ENCODE measurements around the gene SLC35F6.
"Not testable (repeated sequence)": the region's sequence is repeated elsewhere in the genome, so short reads cannot be mapped to it uniquely, and the experiment has no call there.

Gene SLC35F6

GRCh38 chr2:26782876-26783704 is 19.0 kb downstream of the SLC35F6 start:
- no peak overlapping the region for H3K27ac ChIP-seq
- no peak for TF ChIP-seq CTCF (IDR thresholded peaks at IDR 0.05)
- TF ChIP-seq ZFX (IDR thresholded peaks at IDR 0.05; ENCODE audit: borderline replicate concordance), result no peak

GRCh38 chr2:26784570-26785234 is 20.6 kb downstream of the SLC35F6 start:
- H3K27ac ChIP-seq, result peak overlapping the region; percentile 65
- TF ChIP-seq CTCF (IDR thresholded peaks at IDR 0.05) (no peak), ZFX (IDR thresholded peaks at IDR 0.05; ENCODE audit: borderline replicate concordance) (no peak)

GRCh38 chr2:26785431-26786206 is 21.5 kb downstream of the SLC35F6 start, which contains the start of gene CENPA:
Gene CENPA (plus strand): TSS chr2:26786056. CDS start chr2:26786197, 141 bp downstream.
- TF ChIP-seq CTCF (IDR thresholded peaks at IDR 0.05), result no peak
- TF ChIP-seq ZFX (IDR thresholded peaks at IDR 0.05; ENCODE audit: borderline replicate concordance), result no peak
- peak within 1 kb of the TSS; percentile 65 for H3K27ac ChIP-seq

GRCh38 chr2:26786207-26787028 is 22.3 kb downstream of the SLC35F6 start:
- no peak for TF ChIP-seq CTCF (IDR thresholded peaks at IDR 0.05)
- H3K27ac ChIP-seq, result peak overlapping the region; percentile 65

GRCh38 chr2:26792720-26793119 is 28.6 kb downstream of the SLC35F6 start:
- H3K27ac ChIP-seq, result no peak overlapping the region
- TF ChIP-seq CTCF (IDR thresholded peaks at IDR 0.05), result no peak
- TF ChIP-seq ZFX (IDR thresholded peaks at IDR 0.05; ENCODE audit: borderline replicate concordance), result no peak

- TF ChIP-seq CTCF (IDR thresholded peaks at IDR 0.05) (no peak), ZFX (IDR thresholded peaks at IDR 0.05; ENCODE audit: borderline replicate concordance) (no peak)
- H3K27ac ChIP-seq, result no peak overlapping the region
Measured at GRCh38 chr2:26793518-26793917, 29.4 kb downstream of the SLC35F6 start.

GRCh38 chr2:26795135-26795534 is 31.1 kb downstream of the SLC35F6 start:
- H3K27ac ChIP-seq, result not testable (repeated sequence)

Data from 22Rv1 (cell line).